OCI-LY3 (cell line): Measurements from ENCODE around the gene TRDN.

ENCODE experiments used
- H2AFZ ChIP-seq: fragments of 200-600, 300-600 bp; shearing (Covaris generic); 2 replicates; pipeline ENCODE4 v1.6.0; 2014; ENCODE audit warnings: antibody characterized with exemption, low read depth, low read length
- H3K27ac ChIP-seq: fragments of 200-600, 300-600 bp; sonication (generic); 2 replicates; pipeline ENCODE4 v1.5.1; 2014; ENCODE audit warnings: mild to moderate bottlenecking, low read length, moderate library complexity, mixed read lengths
- H3K27me3 ChIP-seq: fragments of 200-600, 300-600 bp; sonication (generic); 2 replicates; pipeline ENCODE4 v1.6.1; 2014; ENCODE audit warnings: low read depth, low read length, mixed read lengths
- H3K36me3 ChIP-seq: fragments of 200-600, 300-600 bp; sonication (generic); replicated peaks from 2 replicates; pipeline ENCODE3; 2014; ENCODE audit warnings: low read depth, low read length, mixed read lengths
- H3K4me1 ChIP-seq: fragments of 300-600, 200-600 bp; sonication (generic); 2 replicates; pipeline ENCODE4 v1.6.1; 2014; ENCODE audit warnings: low read length, mixed read lengths
- H3K4me2 ChIP-seq: fragments of 200-600, 300-600 bp; sonication (generic); 2 replicates; pipeline ENCODE4 v1.6.1; 2014; ENCODE audit warnings: low read length, mixed read lengths
- H3K4me3 ChIP-seq: fragments of 300-600, 200-600 bp; sonication (generic); 2 replicates; pipeline ENCODE4 v1.5.1; 2014; ENCODE audit warnings: antibody characterized with exemption, mild to moderate bottlenecking, low read length, moderate library complexity
- H3K79me2 ChIP-seq: fragments of 300-600, 200-600 bp; shearing (Covaris generic); 2 replicates; pipeline ENCODE4 v1.6.1; 2014; ENCODE audit warnings: mild to moderate bottlenecking, low read length, mixed read lengths
- H3K9ac ChIP-seq: fragments of 300-600, 200-600 bp; shearing (Covaris generic); 2 replicates; pipeline ENCODE4 v1.6.0; 2014; ENCODE audit warnings: mild to moderate bottlenecking, low read length, moderate library complexity
- H3K9me3 ChIP-seq: fragments of 200-600, 300-600 bp; shearing (Covaris generic); 2 replicates; pipeline ENCODE4 v1.6.1; 2014; ENCODE audit warnings: low read length, mixed read lengths; ENCODE audit not compliant: insufficient read depth
- H4K20me1 ChIP-seq: fragments of 200-600, 300-600 bp; sonication (generic); 2 replicates; pipeline ENCODE4 v1.6.1; 2016; ENCODE audit warnings: low read length, mixed read lengths; ENCODE audit not compliant: insufficient read depth
- EZH2phosphoT487 ChIP-seq: fragments of 200-600 bp; shearing (Covaris generic); IDR thresholded peaks from 2 replicates; pipeline ENCODE4 v1.6.1; 2018; ENCODE audit warnings: antibody characterized with exemption, mixed run types, low read depth
- TF ChIP-seq, protein P1 (sequence below): fragments of 200-600, 300-600 bp; sonication (generic); IDR thresholded peaks from 2 replicates; pipeline ENCODE4 v1.5.1; 2014; ENCODE audit warnings: antibody characterized with exemption, low read length, low read depth

Gene TRDN

DNA sequence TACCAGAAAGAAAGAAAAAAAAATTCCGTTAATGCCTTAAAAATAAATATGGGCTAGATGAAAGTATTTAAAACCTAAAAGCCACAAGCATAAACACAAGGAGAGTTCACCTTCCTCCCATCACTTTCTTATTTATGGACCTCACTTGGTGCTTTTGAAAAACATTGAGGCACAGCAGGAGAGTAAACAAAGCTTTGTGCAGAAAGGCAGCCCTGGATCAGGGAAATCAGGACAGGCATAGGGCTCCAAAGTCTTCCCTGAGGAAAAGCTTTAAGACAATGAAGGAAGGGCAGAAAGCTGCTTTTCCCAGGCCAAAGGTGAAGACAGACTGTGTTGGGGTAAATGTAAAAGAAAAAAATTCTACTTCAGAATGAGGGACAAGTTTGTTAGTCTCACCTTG, 432.8 kb downstream of the TRDN start:
- no peaks in the 10 kb centered on the region for H3K9me3 ChIP-seq
- H4K20me1 ChIP-seq = no peaks in the 10 kb centered on the region
- H3K36me3 ChIP-seq = no peaks in the 10 kb centered on the region
- TF ChIP-seq EZH2phosphoT487 = no peak
- TF ChIP-seq, protein P1, sequence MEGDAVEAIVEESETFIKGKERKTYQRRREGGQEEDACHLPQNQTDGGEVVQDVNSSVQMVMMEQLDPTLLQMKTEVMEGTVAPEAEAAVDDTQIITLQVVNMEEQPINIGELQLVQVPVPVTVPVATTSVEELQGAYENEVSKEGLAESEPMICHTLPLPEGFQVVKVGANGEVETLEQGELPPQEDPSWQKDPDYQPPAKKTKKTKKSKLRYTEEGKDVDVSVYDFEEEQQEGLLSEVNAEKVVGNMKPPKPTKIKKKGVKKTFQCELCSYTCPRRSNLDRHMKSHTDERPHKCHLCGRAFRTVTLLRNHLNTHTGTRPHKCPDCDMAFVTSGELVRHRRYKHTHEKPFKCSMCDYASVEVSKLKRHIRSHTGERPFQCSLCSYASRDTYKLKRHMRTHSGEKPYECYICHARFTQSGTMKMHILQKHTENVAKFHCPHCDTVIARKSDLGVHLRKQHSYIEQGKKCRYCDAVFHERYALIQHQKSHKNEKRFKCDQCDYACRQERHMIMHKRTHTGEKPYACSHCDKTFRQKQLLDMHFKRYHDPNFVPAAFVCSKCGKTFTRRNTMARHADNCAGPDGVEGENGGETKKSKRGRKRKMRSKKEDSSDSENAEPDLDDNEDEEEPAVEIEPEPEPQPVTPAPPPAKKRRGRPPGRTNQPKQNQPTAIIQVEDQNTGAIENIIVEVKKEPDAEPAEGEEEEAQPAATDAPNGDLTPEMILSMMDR = no peak
- H3K4me3 ChIP-seq = no peak overlapping the region
- no peaks in the 10 kb centered on the region for H3K27me3 ChIP-seq
- H3K4me1 ChIP-seq = no peaks in the 10 kb centered on the region
- H2AFZ ChIP-seq = no peak overlapping the region
- H3K79me2 ChIP-seq = no peaks in the 10 kb centered on the region
- H3K9ac ChIP-seq = no peak overlapping the region
- no peak overlapping the region for H3K4me2 ChIP-seq
- no peak overlapping the region for H3K27ac ChIP-seq

DNA sequence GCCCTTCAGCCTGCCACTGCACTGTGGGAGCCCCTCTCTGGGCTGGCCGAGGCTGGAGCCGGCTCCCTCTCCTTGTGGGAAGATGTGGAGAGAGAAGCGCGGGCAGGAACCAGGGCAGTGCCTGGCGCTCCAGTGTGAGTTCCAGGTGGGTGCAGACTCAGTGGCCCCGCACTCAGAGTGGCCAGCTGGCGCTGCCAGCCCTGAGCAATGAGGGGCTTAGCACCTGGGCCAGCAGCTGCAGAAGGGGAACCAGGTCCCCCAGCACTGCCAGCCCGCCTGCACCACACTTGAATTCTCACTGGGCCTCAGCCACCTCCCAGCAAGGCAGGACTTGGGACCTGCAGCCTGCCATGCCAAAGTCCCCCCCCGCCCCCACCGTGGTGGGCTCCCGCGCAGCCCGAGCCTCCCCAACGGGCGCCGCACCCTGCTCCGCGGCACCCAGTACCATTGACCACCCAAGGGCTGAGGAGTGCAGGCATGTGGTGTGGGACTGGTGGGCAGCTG, 434.8 kb downstream of the TRDN start:
- no peak overlapping the region for H3K4me3 ChIP-seq
- no peaks in the 10 kb centered on the region for H3K36me3 ChIP-seq
- H3K9me3 ChIP-seq = no peaks in the 10 kb centered on the region
- no peak overlapping the region for H3K9ac ChIP-seq
- no peak overlapping the region for H3K4me2 ChIP-seq
- no peaks in the 10 kb centered on the region for H3K4me1 ChIP-seq
- TF ChIP-seq, protein P1 = no peak
- no peak for TF ChIP-seq EZH2phosphoT487
- no peaks in the 10 kb centered on the region for H3K27me3 ChIP-seq
- no peaks in the 10 kb centered on the region for H3K79me2 ChIP-seq
- H3K27ac ChIP-seq = no peak overlapping the region
- H2AFZ ChIP-seq = no peak overlapping the region
- no peaks in the 10 kb centered on the region for H4K20me1 ChIP-seq

DNA sequence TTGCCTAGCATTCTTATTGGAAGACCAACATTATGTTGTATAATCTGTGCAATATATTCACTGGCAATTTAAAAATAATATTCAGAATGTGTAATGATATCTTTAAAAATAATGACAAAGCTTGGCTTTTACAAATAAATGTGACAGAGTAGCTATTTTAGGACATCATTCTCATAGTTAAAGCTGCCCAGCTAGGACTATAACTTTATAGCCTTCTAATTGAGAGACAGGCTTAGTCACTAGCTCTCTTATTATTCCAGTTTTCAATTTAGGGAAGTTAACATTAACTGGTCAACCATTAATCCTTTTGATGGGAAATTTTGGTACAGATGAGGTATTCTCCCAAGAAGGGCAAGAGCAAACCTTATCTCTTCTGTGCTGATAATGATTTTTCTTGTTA, 443.5 kb downstream of the TRDN start:
- Histone ChIP-seq H3K4me3 (no peak overlapping the region), H2AFZ (no peak overlapping the region), H3K27me3 (no peaks in the 10 kb centered on the region), H3K9ac (no peak overlapping the region), H3K79me2 (no peaks in the 10 kb centered on the region), H3K9me3 (no peaks in the 10 kb centered on the region), H3K27ac (no peak overlapping the region), H4K20me1 (no peaks in the 10 kb centered on the region), H3K36me3 (no peaks in the 10 kb centered on the region), H3K4me2 (no peak overlapping the region), H3K4me1 (no peaks in the 10 kb centered on the region)
- TF ChIP-seq EZH2phosphoT487 = no peak
- TF ChIP-seq, protein P1 = no peak

GRCh38 chr6:123189816-123190215, 446.9 kb downstream of the TRDN start:
- H3K9me3 ChIP-seq = no peaks in the 10 kb centered on the region
- TF ChIP-seq EZH2phosphoT487 = no peak
- TF ChIP-seq, protein P1 = no peak
- H3K27ac ChIP-seq = no peak overlapping the region
- H3K4me2 ChIP-seq = no peak overlapping the region
- no peak overlapping the region for H3K4me3 ChIP-seq
- no peaks in the 10 kb centered on the region for H3K27me3 ChIP-seq
- H3K9ac ChIP-seq = no peak overlapping the region
- H3K4me1 ChIP-seq = no peaks in the 10 kb centered on the region
- H3K79me2 ChIP-seq = no peaks in the 10 kb centered on the region
- H4K20me1 ChIP-seq = no peaks in the 10 kb centered on the region
- H3K36me3 ChIP-seq = no peaks in the 10 kb centered on the region
- H2AFZ ChIP-seq = no peak overlapping the region
